Esophagus squamous epithelium (tissue), 4 donors: ENCODE results near the gene EXOC3L2.

Source experiments
- CTCF ChIP-seq, 6 experiments: fragments of 450-650 bp in 4 of 6; fragments of 200-600 bp in 2 of 6; sonication (generic) in 2 of 6; IDR thresholded peaks; one replicate each; pipeline ENCODE4 v1.5.1; 2016 to 2019; ENCODE audit warnings: antibody characterized with exemption in 6 of 6, mild to moderate bottlenecking in 4 of 6, moderate library complexity in 4 of 6
- POLR2A ChIP-seq, 4 donors: fragments of 450-650 bp; IDR thresholded peaks; one replicate each; pipeline ENCODE4 v1.6.1; 2017; ENCODE audit warnings: antibody characterized with exemption in 4 of 4, mild to moderate bottlenecking in 4 of 4, moderate library complexity in 3 of 4

DNA sequence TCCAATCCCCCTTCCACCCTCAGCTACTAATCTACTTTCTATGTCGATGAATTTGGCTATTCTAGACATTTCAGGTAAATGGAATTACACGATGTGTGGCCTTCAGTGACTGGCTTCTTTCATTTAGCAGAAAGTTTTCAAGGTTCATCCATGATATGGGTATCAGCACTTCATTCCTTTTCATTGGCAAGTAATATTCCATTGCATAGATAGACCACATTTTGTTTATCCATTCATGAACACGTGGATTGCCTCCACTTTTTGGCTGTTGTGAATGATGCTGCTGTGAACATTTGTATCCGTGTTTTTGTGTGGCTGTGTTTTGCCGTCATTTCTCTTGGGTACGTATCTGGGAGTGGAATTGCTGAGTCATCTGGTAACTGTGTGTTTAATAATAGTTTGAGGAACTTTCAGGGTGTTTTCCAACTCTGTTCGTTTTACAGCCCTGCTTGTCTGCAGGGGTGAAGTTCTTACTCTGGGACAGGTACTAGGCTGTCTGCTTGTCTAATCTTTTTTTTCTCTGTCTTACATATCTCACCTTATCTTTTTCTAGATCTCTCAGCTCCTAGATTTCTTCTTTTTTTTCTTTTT is 38.3 kb upstream of the EXOC3L2 start:
- TF ChIP-seq CTCF (IDR thresholded peaks at IDR 0.05) (no peak), POLR2A (IDR thresholded peaks at IDR 0.05) (no peak)
